GM23338 (cell line): ENCODE data around the gene ARID3B.

Source experiments
- CREB1 ChIP-seq: fragments of 250-450 bp; sonication (Bioruptor Pico); IDR thresholded peaks from 2 replicates; pipeline ENCODE4 v1.5.0; 2020; ENCODE audit warnings: low read depth, mild to moderate bottlenecking, moderate library complexity
- EZH2 ChIP-seq: fragments of 200-600 bp; sonication (generic); IDR thresholded peaks from one replicate; pipeline ENCODE4 v1.8.0; 2017; ENCODE audit warnings: antibody characterized with exemption, mild to moderate bottlenecking, low read depth; ENCODE audit not compliant: unreplicated experiment
- EZH2phosphoT487 ChIP-seq: fragments of 200-600 bp; sonication (generic); IDR thresholded peaks from one replicate; pipeline ENCODE4 v1.8.1; 2018; ENCODE audit warnings: antibody characterized with exemption; ENCODE audit not compliant: unreplicated experiment
- JUNB ChIP-seq: IDR thresholded peaks from one replicate; pipeline ENCODE4 v1.6.1; 2016; ENCODE audit warnings: antibody characterized with exemption; ENCODE audit not compliant: unreplicated experiment
- POLR2AphosphoS5 ChIP-seq: IDR thresholded peaks from 2 replicates; pipeline ENCODE4 v1.6.1; 2016; ENCODE audit warnings: antibody characterized with exemption, low read depth
- STAT1 ChIP-seq: IDR thresholded peaks from one replicate; pipeline ENCODE4 v1.6.1; 2016; ENCODE audit warnings: antibody characterized with exemption; ENCODE audit not compliant: unreplicated experiment
- ZNF331 ChIP-seq: fragments of 250-450 bp; sonication (Bioruptor Pico); IDR thresholded peaks from 2 replicates; pipeline ENCODE4 v1.5.0; 2020; ENCODE audit warnings: low read depth, mild to moderate bottlenecking, moderate library complexity
- TF ChIP-seq, protein P1 (sequence below), 2 experiments: fragments of 200-600 bp in 1 of 2; sonication (generic) in 1 of 2; conservative IDR thresholded peaks; 2 replicates each; pipeline versions ENCODE4 v1.5.1 to v1.6.1; 2016 to 2017; ENCODE audit warnings: antibody characterized with exemption in 2 of 2, low read depth in 2 of 2, mild to moderate bottlenecking in 2 of 2, moderate library complexity in 1 of 2
- TF ChIP-seq, protein P2 (sequence below): IDR thresholded peaks from one replicate; pipeline ENCODE4 v1.6.1; 2018; ENCODE audit warnings: antibody characterized with exemption; ENCODE audit not compliant: unreplicated experiment

DNA sequence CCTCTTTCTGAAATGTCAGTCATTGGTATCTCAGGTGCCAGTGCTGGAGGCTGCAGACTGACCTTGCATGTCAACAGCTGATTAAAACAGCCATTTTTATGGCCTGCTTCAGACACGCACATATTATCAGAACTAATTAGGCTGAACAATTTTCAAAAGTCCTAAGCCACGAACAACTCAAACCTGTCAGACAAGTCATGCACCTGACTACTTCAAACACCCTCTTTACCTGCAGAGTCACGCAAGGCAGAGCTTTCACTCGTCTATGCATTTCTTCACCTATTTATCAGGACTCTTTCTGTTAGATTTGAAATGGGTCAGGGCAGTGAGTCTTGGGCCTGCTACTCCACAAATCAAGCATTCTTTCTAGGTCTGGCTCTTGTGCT is 101.3 kb downstream of the ARID3B start:
- TF ChIP-seq, protein P1, sequence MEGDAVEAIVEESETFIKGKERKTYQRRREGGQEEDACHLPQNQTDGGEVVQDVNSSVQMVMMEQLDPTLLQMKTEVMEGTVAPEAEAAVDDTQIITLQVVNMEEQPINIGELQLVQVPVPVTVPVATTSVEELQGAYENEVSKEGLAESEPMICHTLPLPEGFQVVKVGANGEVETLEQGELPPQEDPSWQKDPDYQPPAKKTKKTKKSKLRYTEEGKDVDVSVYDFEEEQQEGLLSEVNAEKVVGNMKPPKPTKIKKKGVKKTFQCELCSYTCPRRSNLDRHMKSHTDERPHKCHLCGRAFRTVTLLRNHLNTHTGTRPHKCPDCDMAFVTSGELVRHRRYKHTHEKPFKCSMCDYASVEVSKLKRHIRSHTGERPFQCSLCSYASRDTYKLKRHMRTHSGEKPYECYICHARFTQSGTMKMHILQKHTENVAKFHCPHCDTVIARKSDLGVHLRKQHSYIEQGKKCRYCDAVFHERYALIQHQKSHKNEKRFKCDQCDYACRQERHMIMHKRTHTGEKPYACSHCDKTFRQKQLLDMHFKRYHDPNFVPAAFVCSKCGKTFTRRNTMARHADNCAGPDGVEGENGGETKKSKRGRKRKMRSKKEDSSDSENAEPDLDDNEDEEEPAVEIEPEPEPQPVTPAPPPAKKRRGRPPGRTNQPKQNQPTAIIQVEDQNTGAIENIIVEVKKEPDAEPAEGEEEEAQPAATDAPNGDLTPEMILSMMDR (conservative IDR thresholded peaks at IDR 0.05; ENCODE audit: low read depth in 2 of 2), result no peak
- TF ChIP-seq EZH2 (no peak), STAT1 (no peak), POLR2AphosphoS5 (no peak), ZNF331 (CRISPR knock-in tag) (no peak), CREB1 (CRISPR knock-in tag) (no peak), EZH2phosphoT487 (no peak), JUNB (no peak)
- TF ChIP-seq, protein P2, sequence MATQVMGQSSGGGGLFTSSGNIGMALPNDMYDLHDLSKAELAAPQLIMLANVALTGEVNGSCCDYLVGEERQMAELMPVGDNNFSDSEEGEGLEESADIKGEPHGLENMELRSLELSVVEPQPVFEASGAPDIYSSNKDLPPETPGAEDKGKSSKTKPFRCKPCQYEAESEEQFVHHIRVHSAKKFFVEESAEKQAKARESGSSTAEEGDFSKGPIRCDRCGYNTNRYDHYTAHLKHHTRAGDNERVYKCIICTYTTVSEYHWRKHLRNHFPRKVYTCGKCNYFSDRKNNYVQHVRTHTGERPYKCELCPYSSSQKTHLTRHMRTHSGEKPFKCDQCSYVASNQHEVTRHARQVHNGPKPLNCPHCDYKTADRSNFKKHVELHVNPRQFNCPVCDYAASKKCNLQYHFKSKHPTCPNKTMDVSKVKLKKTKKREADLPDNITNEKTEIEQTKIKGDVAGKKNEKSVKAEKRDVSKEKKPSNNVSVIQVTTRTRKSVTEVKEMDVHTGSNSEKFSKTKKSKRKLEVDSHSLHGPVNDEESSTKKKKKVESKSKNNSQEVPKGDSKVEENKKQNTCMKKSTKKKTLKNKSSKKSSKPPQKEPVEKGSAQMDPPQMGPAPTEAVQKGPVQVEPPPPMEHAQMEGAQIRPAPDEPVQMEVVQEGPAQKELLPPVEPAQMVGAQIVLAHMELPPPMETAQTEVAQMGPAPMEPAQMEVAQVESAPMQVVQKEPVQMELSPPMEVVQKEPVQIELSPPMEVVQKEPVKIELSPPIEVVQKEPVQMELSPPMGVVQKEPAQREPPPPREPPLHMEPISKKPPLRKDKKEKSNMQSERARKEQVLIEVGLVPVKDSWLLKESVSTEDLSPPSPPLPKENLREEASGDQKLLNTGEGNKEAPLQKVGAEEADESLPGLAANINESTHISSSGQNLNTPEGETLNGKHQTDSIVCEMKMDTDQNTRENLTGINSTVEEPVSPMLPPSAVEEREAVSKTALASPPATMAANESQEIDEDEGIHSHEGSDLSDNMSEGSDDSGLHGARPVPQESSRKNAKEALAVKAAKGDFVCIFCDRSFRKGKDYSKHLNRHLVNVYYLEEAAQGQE, result no peak
